Pulmonary artery endothelial cell (primary cell): Measurements from ENCODE around the gene PDLIM5. TPM values are rescaled to one million over a fixed set of nuclear protein-coding genes. Genes with fewer than 3 reads are reported as not detected.
"Not testable (repeated sequence)": the region's sequence is repeated elsewhere in the genome, so short reads cannot be mapped to it uniquely, and the experiment has no call there.

Source experiments
- DNase-seq: peaks from one replicate; pipeline ENCODE4 v3.0.0-alpha.2; 2011; ENCODE audit warnings: low read depth, low spot score
- total RNA-seq: library from RNA; depleted of rRNA; stranded (reverse); fragments of >200 nt; gene quantifications from 2 replicates; pipeline ENCODE4 v1.2.3, GENCODE V29; 2014

The PDLIM5 gene
- total RNA-seq, 1 donor from 2014 or later: 175 TPM

GRCh38 chr4:94528792-94529451 lies 77.2 kb downstream of the PDLIM5 start:
- no peak for DNase-seq

GRCh38 chr4:94530073-94530472 lies 78.3 kb downstream of the PDLIM5 start:
- DNase-seq: no peak

- DNase-seq: no peak
Observed at GRCh38 chr4:94531991-94532789, 80.4 kb downstream of the PDLIM5 start.

- no peak for DNase-seq
Observed at GRCh38 chr4:94533405-94534223, 81.9 kb downstream of the PDLIM5 start.

DNA sequence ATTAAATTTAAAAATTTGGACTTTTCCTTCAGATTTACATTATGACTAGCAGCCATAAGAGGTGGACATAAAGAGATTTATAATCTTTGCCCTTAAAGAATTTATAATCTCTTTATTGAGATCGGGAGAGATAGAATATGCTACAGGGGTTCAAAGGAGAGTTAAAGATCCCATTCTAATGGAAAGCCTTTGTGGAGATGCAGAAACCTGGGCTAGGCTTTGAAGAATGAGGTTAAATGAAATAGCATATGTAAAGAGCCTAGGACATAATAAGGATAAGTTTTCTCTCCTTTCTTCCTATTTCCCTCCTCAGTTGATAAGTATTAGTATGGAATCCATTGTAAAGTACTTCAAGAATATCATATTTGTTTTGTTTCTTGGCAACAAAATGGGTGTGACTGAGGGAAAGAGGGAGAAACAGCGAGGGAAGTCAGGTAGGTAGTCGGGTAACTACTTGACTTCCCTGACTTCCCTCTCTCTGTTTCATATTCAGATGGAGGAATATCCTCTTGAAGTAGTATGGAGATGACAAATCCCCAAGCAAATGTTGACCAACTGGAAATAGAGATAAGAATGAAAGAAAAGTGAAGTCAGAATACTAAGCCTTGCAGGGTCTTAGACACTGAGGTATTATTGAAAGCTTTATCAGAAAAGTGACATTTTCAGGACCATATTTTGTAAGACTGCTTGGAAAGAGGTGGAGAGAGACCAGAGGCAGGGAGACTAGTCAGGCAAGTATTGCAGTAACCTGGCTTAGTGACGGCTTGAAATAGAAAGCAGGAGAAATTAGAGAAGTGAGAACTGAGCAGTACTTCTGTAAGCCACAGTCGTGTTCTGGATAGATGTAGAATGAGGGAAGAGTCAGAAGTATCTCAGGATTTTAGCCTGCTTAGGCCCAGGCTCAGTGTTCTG lies 82.9 kb downstream of the PDLIM5 start:
- DNase-seq: no peak

DNA sequence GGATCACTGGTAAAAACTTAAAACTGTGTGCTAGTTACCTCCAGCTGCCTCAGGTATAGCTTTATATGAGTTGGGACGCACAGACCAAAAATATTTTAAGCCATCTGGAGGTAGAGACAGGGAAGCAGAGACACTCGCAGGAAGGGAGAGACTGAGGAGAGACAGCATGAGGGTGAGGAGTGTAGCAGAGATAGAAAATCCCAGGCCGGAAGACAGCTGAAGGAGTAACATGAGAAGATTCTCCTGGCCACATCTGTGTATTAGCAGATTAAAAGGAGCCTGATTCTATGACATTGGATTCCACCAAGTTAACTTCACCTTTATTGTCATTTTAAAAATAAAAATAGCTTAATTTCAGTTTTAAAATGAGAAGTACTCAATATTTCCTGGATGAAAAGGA lies 84.3 kb downstream of the PDLIM5 start:
- no peak for DNase-seq

- DNase-seq: no peak
Observed at GRCh38 chr4:94536649-94537469, 85.1 kb downstream of the PDLIM5 start.

GRCh38 chr4:94537921-94538628 lies 86.3 kb downstream of the PDLIM5 start:
- no peak for DNase-seq

GRCh38 chr4:94540476-94540875 lies 88.7 kb downstream of the PDLIM5 start:
- DNase-seq: no peak

GRCh38 chr4:94544811-94545210 lies 93.1 kb downstream of the PDLIM5 start:
- DNase-seq: no peak

GRCh38 chr4:94545296-94545695 lies 93.6 kb downstream of the PDLIM5 start:
- peak; percentile 83 for DNase-seq

GRCh38 chr4:94546949-94547348 lies 95.2 kb downstream of the PDLIM5 start:
- no peak for DNase-seq

- peak; percentile 89 for DNase-seq
Observed at GRCh38 chr4:94548571-94548970, 96.8 kb downstream of the PDLIM5 start.

GRCh38 chr4:94550352-94550751 lies 98.6 kb downstream of the PDLIM5 start:
- DNase-seq: no peak

- no peak for DNase-seq
Observed at GRCh38 chr4:94550851-94551250, 99.1 kb downstream of the PDLIM5 start.

DNA sequence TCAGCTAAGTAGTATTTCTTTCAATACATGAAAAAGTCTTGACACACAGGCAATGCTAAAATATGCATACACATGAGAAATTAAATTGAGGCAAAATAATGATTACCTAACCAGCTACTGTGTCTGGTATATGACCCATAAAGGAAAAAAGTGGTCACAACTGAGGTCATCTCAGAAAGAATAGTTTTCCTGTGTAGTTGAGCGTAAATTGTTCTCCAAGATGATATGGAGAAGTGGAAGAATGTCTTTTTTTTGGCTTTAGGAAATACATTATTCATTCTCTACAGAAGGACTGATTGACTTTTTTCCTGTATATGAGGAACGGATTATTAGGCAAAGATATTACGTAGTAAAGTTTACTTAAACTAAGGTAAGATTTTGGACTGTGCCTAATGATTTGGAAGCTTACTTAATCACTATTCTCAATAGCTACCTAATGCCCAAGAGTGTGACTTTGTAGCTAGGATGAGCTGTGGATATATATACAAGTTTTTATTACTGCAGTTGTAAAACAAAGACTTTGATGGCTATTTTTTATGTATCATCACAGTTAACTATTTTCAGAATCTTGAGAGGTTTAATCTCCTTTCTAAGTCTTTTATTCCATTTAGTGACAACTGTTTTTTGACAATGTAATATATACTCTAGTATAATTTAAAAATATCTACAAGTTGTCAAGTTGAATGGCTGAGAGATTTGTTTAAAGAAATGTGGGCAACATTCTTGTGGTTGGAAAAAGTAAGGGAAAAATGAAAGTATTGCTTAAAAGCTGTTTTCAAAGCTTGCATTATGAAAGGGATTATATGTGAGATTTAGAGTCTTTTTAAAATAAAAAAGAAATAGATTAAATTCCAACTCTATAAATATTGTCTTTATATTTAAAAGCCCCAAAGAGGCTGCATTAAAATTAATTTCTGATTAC lies 100.2 kb downstream of the PDLIM5 start:
- peak; percentile 78 for DNase-seq

DNA sequence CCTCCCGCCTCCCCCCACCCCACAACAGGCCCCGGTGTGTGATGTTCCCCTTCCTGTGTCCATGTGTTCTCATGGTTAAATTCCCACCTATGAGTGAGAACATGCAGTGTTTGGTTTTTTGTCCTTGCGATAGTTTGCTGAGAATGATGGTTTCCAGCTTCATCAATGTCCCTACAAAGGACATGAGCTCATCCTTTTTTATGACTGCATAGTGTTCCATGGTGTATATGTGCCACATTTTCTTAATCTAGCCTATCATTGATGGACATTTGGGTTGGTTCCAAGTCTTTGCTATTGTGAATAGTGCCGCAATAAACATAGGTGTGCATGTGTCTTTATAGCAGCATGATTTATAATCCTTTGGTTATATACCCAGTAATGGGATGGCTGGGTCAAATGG lies 104.3 kb downstream of the PDLIM5 start:
- DNase-seq: not testable (repeated sequence)

DNA sequence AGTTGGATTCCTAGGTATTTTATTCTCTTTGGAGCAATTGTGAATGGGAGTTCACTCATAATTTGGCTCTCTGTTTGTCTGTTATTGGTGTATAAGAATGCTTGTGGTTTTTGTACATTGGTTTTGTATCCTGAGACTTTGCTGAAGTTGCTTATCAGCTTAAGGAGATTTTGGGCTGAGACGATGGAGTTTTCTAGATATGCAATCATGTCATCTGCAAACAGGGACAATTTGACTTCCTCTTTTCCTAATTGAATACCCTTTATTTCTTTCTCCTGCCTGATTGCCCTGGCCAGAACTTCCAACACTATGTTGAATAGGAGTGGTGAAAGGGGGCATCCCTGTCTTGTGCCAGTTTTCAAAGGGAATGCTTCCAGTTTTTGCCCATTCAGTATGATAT lies 105.9 kb downstream of the PDLIM5 start:
- DNase-seq: not testable (repeated sequence)
